SK-N-SH treated with all-trans-retinoic acid at 6 μM for 48 hours (cell line): ENCODE results near the gene CLSTN2.

Experiments
- ATAC-seq: fragments of 200-7000 bp; cut with Tn5 transposase; 3 replicates; pipeline ENCODE4 v1.9.1; 2020; ENCODE audit warnings: mild to moderate bottlenecking, moderate library complexity
- ARNTL ChIP-seq: fragments of 450-650 bp; formaldehyde crosslinking; IDR thresholded peaks from 2 replicates; pipeline ENCODE4 v1.5.0; 2020; ENCODE audit warnings: low read depth, mild to moderate bottlenecking, moderate library complexity, borderline replicate concordance
- BACH2 ChIP-seq: fragments of 250-450 bp; sonication (Bioruptor Pico); IDR thresholded peaks from 2 replicates; pipeline ENCODE4 v1.9.0; 2021; ENCODE audit warnings: mild to moderate bottlenecking, borderline replicate concordance
- CREB5 ChIP-seq: fragments of 250-450 bp; sonication (Bioruptor Pico); IDR thresholded peaks from 2 replicates; pipeline ENCODE4 v1.5.1; 2020; ENCODE audit warnings: low read depth, mild to moderate bottlenecking, moderate library complexity
- CSRNP3 ChIP-seq: fragments of 250-450 bp; sonication (Bioruptor Pico); IDR thresholded peaks from 2 replicates; pipeline ENCODE4 v1.5.1; 2021; ENCODE audit warnings: mild to moderate bottlenecking, moderate library complexity
- ESRRG ChIP-seq: fragments of 250-450 bp; sonication (Bioruptor Pico); IDR thresholded peaks from 2 replicates; pipeline ENCODE4 v1.6.1; 2021; ENCODE audit warnings: mild to moderate bottlenecking
- GLIS3 ChIP-seq: fragments of 250-450 bp; sonication (Bioruptor Pico); IDR thresholded peaks from 2 replicates; pipeline ENCODE4 v1.5.0; 2020; ENCODE audit warnings: mild to moderate bottlenecking, moderate library complexity
- ISL1 ChIP-seq: fragments of 250-450 bp; sonication (Bioruptor Pico); IDR thresholded peaks from 2 replicates; pipeline ENCODE4 v2.1.2; 2022; ENCODE audit warnings: mild to moderate bottlenecking, moderate library complexity
- OSR1 ChIP-seq: fragments of 250-450 bp; sonication (Bioruptor Pico); IDR thresholded peaks from 2 replicates; pipeline ENCODE4 v1.8.0; 2022; ENCODE audit warnings: moderate library complexity, mild to moderate bottlenecking, inconsistent platforms
- PATZ1 ChIP-seq: fragments of 250-450 bp; sonication (Bioruptor Pico); IDR thresholded peaks from 2 replicates; pipeline ENCODE4 v1.8.0; 2020; ENCODE audit warnings: mild to moderate bottlenecking, moderate library complexity, borderline replicate concordance
- POU6F1 ChIP-seq: fragments of 250-450 bp; sonication (Bioruptor Pico); IDR thresholded peaks from 2 replicates; pipeline ENCODE4 v1.8.0; 2021; ENCODE audit warnings: low read depth, mild to moderate bottlenecking, moderate library complexity, borderline replicate concordance
- PPARA ChIP-seq: fragments of 250-450 bp; sonication (Bioruptor Pico); IDR thresholded peaks from 2 replicates; pipeline ENCODE4 v1.5.0; 2020; ENCODE audit warnings: mild to moderate bottlenecking, borderline replicate concordance
- RARB ChIP-seq: fragments of 250-450 bp; sonication (Bioruptor Pico); IDR thresholded peaks from 2 replicates; pipeline ENCODE4 v1.8.0; 2021; ENCODE audit warnings: mild to moderate bottlenecking, moderate library complexity
- SNAI2 ChIP-seq: fragments of 250-450 bp; sonication (Bioruptor Pico); IDR thresholded peaks from 2 replicates; pipeline ENCODE4 v1.5.0; 2020; ENCODE audit warnings: mild to moderate bottlenecking, moderate library complexity
- TCF4 ChIP-seq: fragments of 250-450 bp; sonication (Bioruptor Pico); IDR thresholded peaks from 2 replicates; pipeline ENCODE4 v1.8.0; 2021; ENCODE audit warnings: mild to moderate bottlenecking, moderate library complexity, borderline replicate concordance
- TOX ChIP-seq: fragments of 250-450 bp; sonication (Bioruptor Pico); IDR thresholded peaks from 2 replicates; pipeline ENCODE4 v1.8.0; 2021; ENCODE audit warnings: mild to moderate bottlenecking, moderate library complexity, borderline replicate concordance
- TSHZ2 ChIP-seq: fragments of 250-450 bp; sonication (Bioruptor Pico); IDR thresholded peaks from 2 replicates; pipeline ENCODE4 v1.5.0; 2020; ENCODE audit warnings: mild to moderate bottlenecking, moderate library complexity
- ZC3H10 ChIP-seq: fragments of 250-450 bp; sonication (Bioruptor Pico); IDR thresholded peaks from 2 replicates; pipeline ENCODE4 v1.5.1; 2021; ENCODE audit warnings: mild to moderate bottlenecking, moderate library complexity
- ZFP3 ChIP-seq: fragments of 250-450 bp; sonication (Bioruptor Pico); IDR thresholded peaks from 2 replicates; pipeline ENCODE4 v1.5.0; 2020; ENCODE audit warnings: mild to moderate bottlenecking, moderate library complexity
- ZFP30 ChIP-seq: fragments of 450-650 bp; formaldehyde crosslinking; IDR thresholded peaks from 2 replicates; pipeline ENCODE4 v1.5.0; 2022; ENCODE audit warnings: mild to moderate bottlenecking, moderate library complexity
- ZNF8 ChIP-seq: fragments of 450-650 bp; formaldehyde crosslinking; IDR thresholded peaks from 2 replicates; pipeline ENCODE4 v1.5.0; 2020; ENCODE audit warnings: mild to moderate bottlenecking, moderate library complexity

CLSTN2 gene

GRCh38 chr3:140365872-140366697, 431.1 kb downstream of the CLSTN2 start:
- no peak for TF ChIP-seq OSR1 (CRISPR knock-in tag)
- no peak for TF ChIP-seq ARNTL (CRISPR knock-in tag)
- no peak for TF ChIP-seq RARB (CRISPR knock-in tag)
- TF ChIP-seq ZC3H10 (CRISPR knock-in tag): no peak
- no peak for TF ChIP-seq ESRRG (CRISPR knock-in tag)
- no peak for TF ChIP-seq TOX (CRISPR knock-in tag)
- TF ChIP-seq ISL1: no peak
- no peak for TF ChIP-seq ZFP30
- no peak for TF ChIP-seq BACH2 (CRISPR knock-in tag)
- no peak for TF ChIP-seq ZNF8 (CRISPR knock-in tag)
- TF ChIP-seq CSRNP3 (CRISPR knock-in tag): no peak
- no peak for TF ChIP-seq PATZ1 (CRISPR knock-in tag)
- no peak for TF ChIP-seq TCF4 (CRISPR knock-in tag)
- no peak for TF ChIP-seq POU6F1
- TF ChIP-seq TSHZ2 (CRISPR knock-in tag): no peak
- no peak for TF ChIP-seq ZFP3 (CRISPR knock-in tag)
- no peak for TF ChIP-seq PPARA (CRISPR knock-in tag)
- TF ChIP-seq CREB5 (CRISPR knock-in tag): no peak
- no peak for TF ChIP-seq GLIS3 (CRISPR knock-in tag)
- ATAC-seq: no peak

GRCh38 chr3:140368223-140368811, 433.3 kb downstream of the CLSTN2 start:
- ATAC-seq: no peak
- TF ChIP-seq ZFP30 (no peak), OSR1 (CRISPR knock-in tag) (no peak)

GRCh38 chr3:140370686-140371085, 435.7 kb downstream of the CLSTN2 start:
- TF ChIP-seq PPARA (CRISPR knock-in tag) (no peak), GLIS3 (CRISPR knock-in tag) (no peak), SNAI2 (no peak)
- no peak for ATAC-seq
